ENCODE data around the gene GRK1.

- no peak for TF ChIP-seq CTCF (IDR thresholded peaks at IDR 0.05; ENCODE audit: low read depth, low read length)
- TF ChIP-seq POLR2A (IDR thresholded peaks at IDR 0.05; ENCODE audit: extremely low read depth, insufficient read length), result no peak
Measured at GRCh38 chr13:113632706-113633484, 34.1 kb upstream of the GRK1 start.

Measured in NB4 (cell line).